HepG2 (cell line): ENCODE measurements around the gene SLC35F3. TPM values are rescaled to one million over a fixed set of nuclear protein-coding genes. Genes with fewer than 3 reads are reported as not detected.

Source experiments
- ATAC-seq: fragments of 200-7000 bp; cut with Tn5 transposase; 3 replicates; pipeline ENCODE4 v1.9.1; 2020; ENCODE audit warnings: mild to moderate bottlenecking, moderate library complexity
- BruUV-seq: library from RNA; stranded (reverse); fragments of 400-500 nt; replicated peaks from 2 replicates; lab custom pipeline; 2021; lab: Mats Ljungman, UMichigan
- CTCF ChIA-PET: fragments of 300-600 bp; formaldehyde crosslinking; extraction: SDS; loops from one replicate; lab custom pipeline; 2021; ENCODE audit warnings: low total read pairs, inconsistent platforms, low intra/inter-chr PET ratio; lab: Yijun Ruan, JAX
- POLR2A ChIA-PET: fragments of 350-600 bp; sonication (Branson Sonifier 250); formaldehyde crosslinking; loops from one replicate; lab custom pipeline; 2020; ENCODE audit warnings: antibody characterized with exemption, inconsistent platforms; lab: Yijun Ruan, JAX
- DNase-seq: peaks from one replicate; pipeline ENCODE4 v3.0.0-alpha.2; 2015; ENCODE audit warnings: low spot score
- FAIRE-seq: peaks from 3 replicates; lab custom pipeline; 2011; peaks lifted over from hg19 to GRCh38; lab: Jason Lieb, UNC
- H2AFZ ChIP-seq: one replicate; pipeline ENCODE4 v1.6.1; 2011; ENCODE audit warnings: low read length, inconsistent platforms
- H3K27ac ChIP-seq: fragments of 300-600 bp; 3 replicates; pipeline ENCODE4 v1.8.0; 2011; ENCODE audit warnings: mixed run types, mild to moderate bottlenecking, mixed read lengths, low read length, inconsistent platforms; ENCODE audit not compliant: insufficient read depth; ENCODE audit errors: extremely low read length
- H3K27me3 ChIP-seq, 2 experiments: fragments of 200-600 bp in 1 of 2; 2 replicates in 1 of 2; 3 replicates in 1 of 2; pipeline versions ENCODE4 v1.6.0 to v1.8.0; 2011; ENCODE audit warnings: low read length in 2 of 2, mild to moderate bottlenecking in 2 of 2, moderate library complexity in 2 of 2, inconsistent platforms in 1 of 2; ENCODE audit not compliant: insufficient read depth in 2 of 2, control insufficient read depth in 1 of 2
- H3K36me3 ChIP-seq, 2 experiments: fragments of 200-600 bp in 1 of 2; replicated peaks in 1 of 2; 2 replicates in 1 of 2; 3 replicates in 1 of 2; pipeline versions ENCODE4 v1.5.1 to v1.8.0; 2011; ENCODE audit warnings: low read length in 2 of 2, inconsistent platforms in 1 of 2; ENCODE audit not compliant: insufficient read depth in 2 of 2, control insufficient read depth in 1 of 2
- H3K4me1 ChIP-seq: 2 replicates; pipeline ENCODE4 v1.5.1; 2012; ENCODE audit warnings: low read length, inconsistent platforms; ENCODE audit not compliant: insufficient read depth
- H3K4me2 ChIP-seq: 2 replicates; pipeline ENCODE4 v1.6.0; 2011; ENCODE audit warnings: low read depth, low read length, inconsistent platforms
- H3K4me3 ChIP-seq, 3 experiments: fragments of 200-600 bp in 1 of 3; sonication (generic), shearing (Covaris generic) in 1 of 3; replicated peaks in 1 of 3; 2 replicates each; pipeline ENCODE4 v1.5.1; 2011 to 2016; ENCODE audit warnings: low read length in 3 of 3, inconsistent platforms in 2 of 3, low read depth in 2 of 3, mild to moderate bottlenecking in 2 of 3, control low read depth in 1 of 3, mixed read lengths in 1 of 3; ENCODE audit not compliant: insufficient read depth in 1 of 3
- H3K79me2 ChIP-seq: one replicate; pipeline ENCODE4 v1.6.1; 2011; ENCODE audit warnings: low read length, inconsistent platforms; ENCODE audit not compliant: insufficient read depth
- H3K9ac ChIP-seq: 2 replicates; pipeline ENCODE4 v1.6.0; 2011; ENCODE audit warnings: mild to moderate bottlenecking, low read depth, low read length, inconsistent platforms; ENCODE audit not compliant: insufficient read depth
- H3K9me3 ChIP-seq: 2 replicates; pipeline ENCODE4 v1.5.1; 2012; ENCODE audit warnings: mild to moderate bottlenecking, low read length
- H4K20me1 ChIP-seq: 2 replicates; pipeline ENCODE4 v1.6.0; 2011; ENCODE audit warnings: inconsistent platforms, mild to moderate bottlenecking, low read length, moderate library complexity; ENCODE audit not compliant: insufficient read depth
- AGO2 ChIP-seq: fragments of 200-400 bp; formaldehyde crosslinking; optimal IDR thresholded peaks from 2 replicates; pipeline ENCODE3; 2017; ENCODE audit warnings: mild to moderate bottlenecking, low read depth, low read length, moderate library complexity
- CENPT ChIP-seq: sonication (generic); formaldehyde crosslinking; IDR thresholded peaks from 2 replicates; pipeline ENCODE4 v1.8.0; 2022; ENCODE audit warnings: low read depth, mild to moderate bottlenecking, moderate library complexity, missing genetic modification reagents
- DPF2 ChIP-seq: sonication (generic); formaldehyde crosslinking; IDR thresholded peaks from 2 replicates; pipeline ENCODE4 v1.4.0; 2020; ENCODE audit warnings: mild to moderate bottlenecking, low read depth, missing genetic modification reagents, borderline replicate concordance
- EED ChIP-seq: sonication (generic); formaldehyde crosslinking; IDR thresholded peaks from 2 replicates; pipeline ENCODE4 v1.5.0; 2020; ENCODE audit warnings: mild to moderate bottlenecking, missing genetic modification reagents
- RFXAP ChIP-seq: sonication (generic); formaldehyde crosslinking; IDR thresholded peaks from 2 replicates; pipeline ENCODE4 v1.4.0; 2020; ENCODE audit warnings: missing genetic modification reagents, borderline replicate concordance
- SMARCE1 ChIP-seq: fragments of 450-650 bp; IDR thresholded peaks from 2 replicates; pipeline ENCODE4 v1.6.1; 2017; ENCODE audit warnings: borderline replicate concordance
- SNAPC2 ChIP-seq: sonication (generic); formaldehyde crosslinking; IDR thresholded peaks from 2 replicates; pipeline ENCODE4 v1.8.1; 2022; ENCODE audit warnings: mild to moderate bottlenecking, missing genetic modification reagents
- ZKSCAN5 ChIP-seq: sonication (generic); formaldehyde crosslinking; IDR thresholded peaks from 2 replicates; pipeline ENCODE4 v1.5.1; 2020; ENCODE audit warnings: mild to moderate bottlenecking, missing genetic modification reagents
- WGBS: methylation state at CpG from one replicate; pipeline ENCODE4 v1.1.6; 2017; ENCODE audit warnings: low lambda C conversion rate; 5-methylcytosine and 5-hydroxymethylcytosine counted together
- in situ Hi-C: cut with HindIII; loops from 2 replicates; pipeline ENCODE4 v1.10.0; 2017; ENCODE audit warnings: low pct_unique_long_range_greater_than_20kb; ENCODE audit not compliant: extremely low pct_ligation_motif_present
- intact Hi-C: fragments of 100-400 bp; cut with micrococcal nuclease; formaldehyde crosslinking; loops from one replicate; pipeline ENCODE4 v1.10.0; 2022; ENCODE audit not compliant: unreplicated experiment
- polyA plus RNA-seq, 8 experiments: library from polyadenylated mRNA; depleted of rRNA in 3 of 8; stranded (reverse) in 7 of 8; unstranded in 1 of 8; fragments of >200 nt; fragmentation: Illumina TruSeq in 4 of 8; extraction: Trizol in 4 of 8; gene quantifications; 2 replicates each; pipeline versions ENCODE4 v1.2.1 to v1.2.3, GENCODE V29; 2011 to 2016; ENCODE audit warnings: low read depth in 4 of 8, missing spikeins in 1 of 8, mixed read lengths in 1 of 8; ENCODE audit not compliant: insufficient read depth in 1 of 8
- total RNA-seq, 5 experiments: library from RNA; depleted of rRNA; stranded (reverse); fragments of >200 nt; fragmentation: Illumina TruSeq; extraction: Trizol; gene quantifications; 2 replicates each; pipeline ENCODE4 v1.2.3, GENCODE V29; 2016; ENCODE audit warnings: low read depth in 1 of 5
- TF ChIP-seq, protein P1 (sequence below): sonication (generic); formaldehyde crosslinking; IDR thresholded peaks from 2 replicates; pipeline ENCODE4 v1.4.0; 2020; ENCODE audit warnings: missing genetic modification reagents, borderline replicate concordance
- TF ChIP-seq, protein P2 (sequence below): sonication (generic); formaldehyde crosslinking; IDR thresholded peaks from 2 replicates; pipeline ENCODE4 v1.8.0; 2022; ENCODE audit warnings: missing genetic modification reagents, low read depth, mild to moderate bottlenecking, borderline replicate concordance

The SLC35F3 gene
- total and polyA plus RNA-seq, 2 of the 13 experiments (the other 11 are each of a cell fraction or from before 2014, with no cell fraction given), result not detected

DNA sequence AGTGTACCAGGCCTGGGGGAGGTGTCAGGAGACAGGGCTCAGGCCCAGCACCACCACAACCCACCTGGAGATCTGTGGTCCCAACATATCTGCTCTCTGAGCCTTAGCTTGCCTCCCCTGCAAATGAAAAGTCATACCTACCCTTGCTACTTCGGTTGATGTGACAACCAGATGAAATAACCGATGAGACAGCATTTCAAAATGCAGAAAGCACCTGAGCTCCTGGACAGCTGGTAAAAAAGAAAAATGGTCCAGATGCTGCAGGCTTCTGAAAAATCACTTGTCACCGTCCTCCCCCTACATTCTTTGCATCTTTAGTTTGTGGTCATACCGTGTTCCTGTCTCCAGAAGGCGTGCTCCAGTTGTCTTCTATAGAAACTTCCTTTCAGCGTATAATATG is 416.8 kb downstream of the SLC35F3 start:
- Histone ChIP-seq H3K27ac (no peak overlapping the region), H2AFZ (no peak overlapping the region), H4K20me1 (no peaks in the 10 kb centered on the region), H3K9me3 (no peaks in the 10 kb centered on the region), H3K4me3 (no peak overlapping the region), H3K4me1 (peaks cover 55% of the 10 kb centered on the region), H3K36me3 (no peaks in the 10 kb centered on the region), H3K4me2 (no peak overlapping the region), H3K9ac (no peak overlapping the region), H3K79me2 (no peaks in the 10 kb centered on the region), H3K27me3 (no peaks in the 10 kb centered on the region; a peak in 1 of 5 replicates)
- intact Hi-C loops (no loop called here), in situ Hi-C loops (loop anchor here (25.0 kb wide), 1 partner anchor 184 kb away; no protein-coding TSS in a partner anchor)
- ChIA-PET POLR2A (no interaction called here), CTCF (no interaction called here)
- ATAC-seq, result no peak
- TF ChIP-seq, protein P1, sequence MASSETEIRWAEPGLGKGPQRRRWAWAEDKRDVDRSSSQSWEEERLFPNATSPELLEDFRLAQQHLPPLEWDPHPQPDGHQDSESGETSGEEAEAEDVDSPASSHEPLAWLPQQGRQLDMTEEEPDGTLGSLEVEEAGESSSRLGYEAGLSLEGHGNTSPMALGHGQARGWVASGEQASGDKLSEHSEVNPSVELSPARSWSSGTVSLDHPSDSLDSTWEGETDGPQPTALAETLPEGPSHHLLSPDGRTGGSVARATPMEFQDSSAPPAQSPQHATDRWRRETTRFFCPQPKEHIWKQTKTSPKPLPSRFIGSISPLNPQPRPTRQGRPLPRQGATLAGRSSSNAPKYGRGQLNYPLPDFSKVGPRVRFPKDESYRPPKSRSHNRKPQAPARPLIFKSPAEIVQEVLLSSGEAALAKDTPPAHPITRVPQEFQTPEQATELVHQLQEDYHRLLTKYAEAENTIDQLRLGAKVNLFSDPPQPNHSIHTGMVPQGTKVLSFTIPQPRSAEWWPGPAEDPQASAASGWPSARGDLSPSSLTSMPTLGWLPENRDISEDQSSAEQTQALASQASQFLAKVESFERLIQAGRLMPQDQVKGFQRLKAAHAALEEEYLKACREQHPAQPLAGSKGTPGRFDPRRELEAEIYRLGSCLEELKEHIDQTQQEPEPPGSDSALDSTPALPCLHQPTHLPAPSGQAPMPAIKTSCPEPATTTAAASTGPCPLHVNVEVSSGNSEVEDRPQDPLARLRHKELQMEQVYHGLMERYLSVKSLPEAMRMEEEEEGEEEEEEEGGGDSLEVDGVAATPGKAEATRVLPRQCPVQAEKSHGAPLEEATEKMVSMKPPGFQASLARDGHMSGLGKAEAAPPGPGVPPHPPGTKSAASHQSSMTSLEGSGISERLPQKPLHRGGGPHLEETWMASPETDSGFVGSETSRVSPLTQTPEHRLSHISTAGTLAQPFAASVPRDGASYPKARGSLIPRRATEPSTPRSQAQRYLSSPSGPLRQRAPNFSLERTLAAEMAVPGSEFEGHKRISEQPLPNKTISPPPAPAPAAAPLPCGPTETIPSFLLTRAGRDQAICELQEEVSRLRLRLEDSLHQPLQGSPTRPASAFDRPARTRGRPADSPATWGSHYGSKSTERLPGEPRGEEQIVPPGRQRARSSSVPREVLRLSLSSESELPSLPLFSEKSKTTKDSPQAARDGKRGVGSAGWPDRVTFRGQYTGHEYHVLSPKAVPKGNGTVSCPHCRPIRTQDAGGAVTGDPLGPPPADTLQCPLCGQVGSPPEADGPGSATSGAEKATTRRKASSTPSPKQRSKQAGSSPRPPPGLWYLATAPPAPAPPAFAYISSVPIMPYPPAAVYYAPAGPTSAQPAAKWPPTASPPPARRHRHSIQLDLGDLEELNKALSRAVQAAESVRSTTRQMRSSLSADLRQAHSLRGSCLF (CRISPR knock-in tag), result no peak
- TF ChIP-seq ZKSCAN5 (CRISPR knock-in tag) (no peak), RFXAP (no peak), EED (CRISPR knock-in tag) (no peak), DPF2 (CRISPR knock-in tag) (no peak), SMARCE1 (no peak), SNAPC2 (CRISPR knock-in tag) (no peak), AGO2 (no peak), CENPT (CRISPR knock-in tag) (no peak)
- TF ChIP-seq, protein P2, sequence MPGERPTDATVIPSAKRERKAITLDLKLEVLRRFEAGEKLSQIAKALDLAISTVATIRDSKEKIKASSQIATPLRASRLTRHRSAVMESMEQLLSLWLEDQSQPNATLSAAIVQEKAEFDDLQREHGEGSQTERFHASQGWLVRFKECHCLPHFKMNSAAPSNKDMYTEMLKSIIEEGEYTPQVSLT (CRISPR knock-in tag), result no peak
- BruUV-seq, result no TSS peak
- no peak for FAIRE-seq
- no peak for DNase-seq
- 81% methylated on average over 6 of the region's 6 CpGs for WGBS
